Hematopoietic multipotent progenitor cell treated with erythropoietin and hydrocortisone succinate and interleukin-3 and kit ligand, for 6 days (in vitro differentiated cells): Measurements from ENCODE around the gene CCNJL.

ENCODE experiments used
- DNase-seq: peaks from one replicate; pipeline ENCODE4 v3.0.0-alpha.2; 2015

The CCNJL gene

DNA sequence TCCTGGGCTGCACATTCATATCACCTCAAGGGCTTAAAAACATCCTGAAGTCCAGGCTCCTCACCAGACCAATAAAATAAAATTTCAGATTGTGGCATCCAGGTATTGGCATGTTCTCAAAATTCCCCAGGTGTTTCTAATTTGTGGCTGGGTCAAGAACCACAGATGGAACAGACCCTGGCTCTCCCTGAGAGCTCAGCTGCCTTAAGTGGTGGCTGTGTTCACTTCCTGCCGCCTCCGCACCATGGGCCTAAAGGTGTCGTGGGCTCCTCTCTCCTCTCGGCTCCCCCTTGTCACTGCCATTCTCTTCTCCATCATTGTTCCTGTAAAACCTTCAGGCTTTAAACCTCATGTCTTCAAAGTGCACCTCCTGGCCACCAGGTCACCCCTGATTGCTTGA lies 17.8 kb upstream of the CCNJL start:
- no peak for DNase-seq

DNA sequence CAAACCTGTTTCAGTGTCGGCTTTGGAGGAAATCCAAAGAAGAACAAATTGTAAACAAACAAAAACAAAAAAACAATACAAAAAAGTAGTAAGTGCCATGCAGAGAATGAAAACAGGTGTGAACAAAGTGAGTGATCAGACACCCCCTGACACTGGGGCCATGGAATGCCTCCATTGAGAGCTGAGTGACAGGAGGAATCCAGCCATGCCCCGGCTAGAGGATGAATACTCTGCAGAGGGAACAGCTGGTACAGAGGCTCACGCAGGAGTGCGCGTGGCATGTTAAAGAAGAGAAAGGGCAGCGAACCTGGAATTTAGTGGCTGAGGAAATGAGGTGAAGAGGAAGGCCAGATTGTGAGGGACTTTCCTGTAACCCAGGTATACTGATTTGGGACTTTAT lies 15.5 kb upstream of the CCNJL start:
- no peak for DNase-seq

DNA sequence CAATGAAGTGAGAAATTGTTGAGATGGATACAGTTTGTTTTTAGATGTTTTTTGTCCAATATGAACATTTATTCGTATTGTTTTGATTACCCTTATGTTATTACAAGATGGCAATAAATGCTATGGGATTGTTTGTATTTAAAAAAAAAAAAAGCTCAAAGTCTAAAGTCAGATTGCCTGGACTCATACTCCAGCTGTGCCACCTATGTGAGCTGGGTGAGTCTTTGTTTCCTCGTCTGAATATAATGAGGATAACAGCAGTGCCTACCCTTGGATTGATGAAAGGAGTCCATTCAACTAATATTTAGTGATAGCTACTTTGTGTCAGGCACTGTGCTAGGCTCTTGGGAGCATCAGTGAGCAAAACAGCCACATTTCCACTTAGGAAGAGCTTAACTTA lies 14.6 kb upstream of the CCNJL start:
- no peak for DNase-seq

DNA sequence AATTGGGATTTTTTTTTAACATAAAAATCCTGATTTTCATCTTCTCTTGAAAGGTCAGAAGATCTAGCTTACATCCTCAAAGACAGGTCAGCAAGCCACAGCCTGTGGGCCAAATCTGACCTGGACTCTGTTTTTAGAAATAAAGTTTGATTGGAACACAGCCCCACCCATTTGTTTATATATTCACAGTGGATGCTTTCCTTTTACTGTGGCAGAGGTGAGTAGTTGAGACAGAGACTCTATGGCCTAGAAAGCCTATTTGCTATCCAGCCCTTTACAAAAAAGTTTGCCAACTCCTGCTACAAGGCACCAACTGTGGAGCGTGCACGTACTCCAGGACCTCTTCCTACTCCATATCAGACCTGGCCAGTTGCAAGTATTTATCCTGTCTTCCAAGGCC lies 13.4 kb upstream of the CCNJL start:
- no peak for DNase-seq

DNA sequence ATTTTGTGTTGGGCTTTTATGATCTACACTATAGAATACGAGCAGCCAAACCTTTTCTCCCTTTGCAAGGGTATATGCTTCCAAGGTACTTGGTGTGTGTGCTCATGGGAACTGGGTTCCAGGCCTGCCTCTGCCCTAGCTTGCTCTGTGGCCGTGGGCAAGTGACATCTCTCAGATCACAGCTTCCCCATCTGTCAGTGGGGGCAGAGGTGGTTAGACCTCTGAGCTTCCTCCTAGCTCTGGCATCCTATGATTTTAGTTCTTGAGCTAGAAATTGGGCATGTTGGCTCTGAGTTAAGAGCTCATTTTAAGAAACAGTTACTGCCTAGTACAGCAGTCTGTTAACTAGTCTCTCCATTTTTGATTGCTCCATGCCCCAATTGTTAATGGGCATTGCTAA lies 12.5 kb upstream of the CCNJL start:
- DNase-seq, result peak; percentile 17

DNA sequence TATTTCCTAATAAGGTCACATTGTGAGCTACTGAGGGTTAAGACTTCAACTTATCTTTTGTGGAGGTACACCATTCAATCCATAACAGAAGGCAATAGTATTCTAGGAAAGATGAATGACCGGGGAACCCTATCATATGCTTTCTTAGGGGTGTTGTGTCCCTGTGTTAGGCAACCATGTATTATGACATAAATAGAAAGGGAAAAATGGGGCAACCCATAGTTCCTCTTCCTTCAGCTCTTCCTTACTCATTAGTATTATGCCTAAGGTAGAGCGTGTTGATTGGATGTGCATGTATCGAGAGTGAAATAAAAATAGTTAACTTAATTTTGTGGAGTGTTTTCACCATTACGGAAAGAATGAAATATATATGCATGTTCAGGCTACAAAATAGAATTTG lies 6.0 kb upstream of the CCNJL start:
- no peak for DNase-seq

DNA sequence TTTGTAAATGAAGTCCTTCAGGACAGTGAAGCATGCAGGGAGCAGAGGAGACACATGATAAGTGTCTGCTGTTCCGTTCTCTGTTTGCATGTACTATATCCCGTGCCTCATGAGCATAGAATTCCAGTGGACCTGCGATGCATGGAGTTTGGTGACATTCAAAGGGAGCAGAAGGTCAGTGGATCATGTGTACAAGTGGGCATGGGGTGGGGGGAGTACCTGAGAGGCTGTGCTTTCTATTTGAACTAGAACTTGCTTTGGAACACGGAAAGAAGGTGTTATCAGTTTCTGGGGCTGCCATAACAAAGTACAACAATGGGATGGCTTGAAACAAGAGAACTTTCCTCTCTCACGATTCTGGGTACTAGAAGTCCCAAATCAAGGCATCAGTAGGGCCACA lies 5.1 kb upstream of the CCNJL start:
- no peak for DNase-seq

DNA sequence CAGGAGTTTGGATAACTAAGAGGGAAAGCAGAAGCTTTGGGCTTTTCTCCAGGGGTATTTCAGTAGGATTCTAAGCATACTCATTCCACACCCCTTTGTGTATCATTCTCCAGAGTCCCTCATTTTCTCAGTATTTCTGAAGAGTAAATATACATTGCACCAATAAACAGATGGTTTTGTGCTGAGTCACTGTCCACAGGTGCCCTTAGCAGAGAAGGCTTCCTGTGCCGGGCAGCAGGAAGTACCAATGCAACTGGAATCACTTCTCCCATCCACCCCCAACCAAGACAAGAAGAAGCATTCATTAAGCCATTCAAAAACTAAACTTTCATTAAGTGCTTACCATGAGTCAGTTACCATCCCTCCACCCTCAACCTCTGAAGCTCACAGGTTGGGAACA lies 3.6 kb upstream of the CCNJL start:
- DNase-seq, result no peak

DNA sequence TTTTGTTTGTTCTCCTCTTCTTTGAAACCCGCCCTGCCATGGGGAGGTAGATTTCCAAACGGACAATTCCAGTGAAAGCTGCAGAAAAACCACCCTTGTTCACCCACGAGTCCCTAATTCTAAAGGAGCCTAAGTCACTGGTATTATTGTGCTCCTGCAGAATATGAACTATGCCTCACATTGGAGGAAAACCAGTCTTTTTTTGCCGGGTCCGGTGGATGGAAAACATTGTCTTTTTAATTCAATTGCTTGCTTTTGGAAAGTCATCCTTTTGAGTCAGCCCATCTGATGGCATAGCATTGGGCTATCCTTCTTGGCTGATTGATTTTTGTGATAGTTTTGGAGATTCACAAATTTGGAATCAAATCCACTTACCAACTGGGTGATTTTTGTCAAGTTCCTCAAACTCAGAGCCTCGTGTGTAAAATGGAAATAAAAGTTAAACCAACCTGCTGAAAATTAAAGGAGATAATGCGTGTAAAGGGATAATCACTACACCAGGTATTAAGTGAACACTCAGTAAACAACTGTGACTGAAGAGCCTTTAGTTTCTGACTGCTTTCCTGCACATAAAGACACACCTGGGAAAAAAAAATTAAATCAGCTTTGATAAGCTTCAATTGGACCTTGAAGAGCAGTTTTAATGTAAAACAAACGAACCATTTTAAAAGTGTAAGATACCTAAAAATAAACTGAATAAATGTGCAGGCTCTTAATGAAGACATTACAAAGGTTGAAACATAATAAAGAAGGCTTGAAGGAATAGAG lies 780 bp upstream of the CCNJL start:
- DNase-seq, result no peak

DNA sequence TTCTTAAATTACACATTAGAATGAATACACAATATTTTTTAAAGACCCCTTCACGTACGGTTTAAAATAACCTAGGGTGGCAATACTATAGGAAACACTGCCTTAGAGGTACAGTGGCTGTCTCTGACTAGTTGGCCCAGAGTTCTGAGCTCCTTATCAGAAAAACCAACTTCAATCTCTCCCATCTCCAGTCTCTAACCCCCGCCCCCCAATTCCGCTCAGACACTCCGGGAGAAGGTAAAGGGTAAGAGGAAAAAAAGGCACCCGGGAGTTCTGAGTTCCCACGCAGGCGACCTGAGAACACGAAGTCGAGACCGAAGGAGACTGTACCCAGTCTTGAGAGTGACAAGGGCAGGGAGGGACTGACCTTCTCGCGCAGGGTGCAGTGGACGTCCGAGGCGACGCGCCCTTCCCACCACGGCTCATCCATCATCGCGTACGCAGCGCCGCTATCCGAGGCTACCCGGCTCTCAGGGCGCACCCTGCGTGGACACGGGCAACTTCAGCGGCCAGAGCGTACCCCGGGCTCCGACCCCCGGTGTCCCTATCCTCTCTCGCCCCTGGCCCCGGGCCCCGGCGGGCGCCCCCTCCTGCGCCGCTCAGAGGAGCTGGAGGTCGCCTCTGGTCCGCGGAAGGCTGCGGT lies 752 bp downstream of the CCNJL start:
- no peak for DNase-seq

DNA sequence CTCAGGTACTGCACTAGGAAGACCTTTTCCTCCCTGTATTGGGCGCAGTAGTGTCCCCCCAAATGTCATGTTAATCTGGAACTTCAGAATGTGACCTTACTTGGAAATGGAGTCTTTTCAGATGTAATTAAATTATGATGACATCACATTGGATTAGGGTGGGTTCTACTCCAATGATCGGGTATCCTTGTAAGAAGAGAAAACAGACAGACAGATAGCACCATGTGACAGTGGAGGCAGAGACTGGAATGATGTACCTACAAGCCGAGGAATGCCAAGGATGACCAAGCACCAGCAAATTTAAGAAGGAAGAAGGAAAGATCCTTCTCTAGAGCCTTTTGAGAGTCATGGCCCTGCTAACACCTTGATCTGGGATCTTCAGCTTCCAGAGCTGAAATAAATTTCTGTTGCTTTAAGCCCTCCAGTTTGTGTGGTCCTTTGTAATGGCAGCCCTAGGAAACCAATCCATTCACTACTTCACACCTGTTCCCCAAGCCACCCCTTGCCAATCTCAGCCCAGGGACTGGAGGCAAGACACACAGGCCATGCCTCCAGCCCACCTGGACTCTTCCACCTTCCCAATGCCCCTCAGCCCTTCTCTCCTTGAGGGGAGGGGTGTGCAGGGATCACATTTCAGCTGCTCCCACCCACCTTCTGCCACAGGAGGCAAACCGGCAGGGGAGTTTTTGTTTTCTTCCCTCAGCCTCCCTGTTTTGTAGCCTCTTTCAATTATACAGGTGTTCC lies 1.6 kb downstream of the CCNJL start:
- DNase-seq, result no peak

DNA sequence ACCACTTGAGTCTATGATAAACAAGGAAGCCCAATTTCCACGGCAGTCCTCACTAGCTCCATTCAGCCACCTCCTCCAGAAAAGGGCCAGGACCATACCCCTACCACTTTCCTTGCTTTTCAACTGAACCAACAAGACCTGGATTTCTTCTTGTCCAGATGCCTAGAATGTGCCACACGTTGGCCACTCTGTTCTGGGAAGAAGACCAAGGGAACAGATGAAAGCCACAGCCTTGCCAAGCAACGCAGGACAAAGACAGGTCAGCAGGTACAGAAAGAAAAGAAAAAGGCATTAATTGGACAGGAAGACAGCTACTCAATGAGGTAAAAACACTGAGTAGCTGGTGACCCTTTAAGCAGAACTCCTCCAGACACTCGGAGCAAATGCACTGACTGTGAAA lies 2.2 kb downstream of the CCNJL start:
- no peak for DNase-seq

DNA sequence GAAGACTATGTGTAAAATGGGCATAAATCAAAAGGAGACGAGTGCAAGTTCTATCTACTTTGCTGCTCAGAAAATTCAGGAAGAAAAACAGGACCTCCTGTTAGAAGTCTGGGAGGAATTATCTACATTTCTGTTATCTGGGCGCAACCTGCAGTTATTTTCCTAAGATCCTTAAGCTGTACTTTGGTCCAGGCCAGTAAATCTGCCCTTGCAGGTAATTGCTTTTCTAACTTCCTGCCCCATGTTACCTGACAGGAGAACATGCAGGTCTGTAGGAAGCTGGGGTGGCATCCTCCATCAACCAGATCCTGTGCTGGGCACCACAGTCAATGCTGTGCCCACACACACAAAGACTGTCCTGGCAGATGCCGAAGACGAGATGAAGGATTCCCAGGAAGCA lies 5.7 kb downstream of the CCNJL start:
- DNase-seq, result no peak

DNA sequence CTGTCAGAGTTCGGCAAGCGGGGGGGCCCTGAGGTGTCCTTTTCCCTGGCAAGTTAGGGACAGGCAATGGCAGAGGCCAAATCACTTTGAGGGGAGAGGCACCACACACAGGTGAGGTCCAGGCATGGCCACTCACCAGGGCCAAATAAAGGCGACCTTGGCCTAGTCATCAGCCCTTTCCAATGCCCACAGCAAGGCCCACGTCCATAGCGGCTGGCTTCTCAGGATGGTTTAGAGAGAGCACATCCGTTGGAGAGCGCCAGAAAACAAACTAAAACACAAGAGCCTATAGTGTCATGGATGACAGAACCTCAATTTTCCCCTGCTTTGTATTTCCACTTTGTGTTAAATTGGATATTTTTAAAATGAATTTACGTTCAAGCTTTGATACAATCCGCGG lies 7.0 kb downstream of the CCNJL start:
- DNase-seq, result no peak

DNA sequence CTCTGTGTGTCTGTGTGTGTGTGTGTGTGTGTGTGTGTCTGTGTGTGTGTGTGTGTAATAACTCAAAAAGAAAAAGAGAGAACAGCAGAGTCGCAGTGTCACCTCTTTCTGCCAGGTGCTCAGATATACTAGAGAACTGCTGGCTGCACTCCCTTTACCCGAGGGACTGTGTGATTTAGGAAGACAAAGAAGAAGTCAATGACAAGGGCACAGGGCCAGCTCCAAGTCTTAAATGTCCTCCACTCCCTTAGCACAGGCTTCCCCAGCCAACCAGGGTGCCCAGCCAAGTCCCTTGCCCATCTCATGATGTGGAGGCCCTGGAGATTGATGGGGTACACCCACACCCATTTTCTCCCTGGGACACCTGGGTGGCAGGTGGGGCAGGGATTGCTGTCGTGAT lies 8.7 kb downstream of the CCNJL start:
- DNase-seq, result no peak

DNA sequence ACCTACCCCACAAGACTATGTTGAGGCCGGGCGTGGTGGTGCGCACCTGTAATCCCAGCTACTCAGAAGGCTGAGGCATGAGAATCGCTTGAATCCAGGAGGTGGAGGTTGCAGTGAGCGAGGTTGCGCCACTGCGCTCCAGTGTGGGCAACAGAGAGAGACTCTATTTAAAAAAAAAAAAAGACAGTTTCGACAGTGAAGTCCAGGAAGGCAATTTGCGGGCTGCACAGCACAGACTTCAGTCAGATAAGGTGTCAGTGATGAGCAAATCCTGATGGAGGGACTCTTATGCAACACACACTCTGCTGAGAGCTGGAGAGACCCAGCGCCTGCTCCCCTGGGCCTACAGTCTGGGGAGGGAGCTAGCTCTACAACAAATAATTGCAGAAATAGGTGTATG lies 14.2 kb downstream of the CCNJL start:
- no peak for DNase-seq

DNA sequence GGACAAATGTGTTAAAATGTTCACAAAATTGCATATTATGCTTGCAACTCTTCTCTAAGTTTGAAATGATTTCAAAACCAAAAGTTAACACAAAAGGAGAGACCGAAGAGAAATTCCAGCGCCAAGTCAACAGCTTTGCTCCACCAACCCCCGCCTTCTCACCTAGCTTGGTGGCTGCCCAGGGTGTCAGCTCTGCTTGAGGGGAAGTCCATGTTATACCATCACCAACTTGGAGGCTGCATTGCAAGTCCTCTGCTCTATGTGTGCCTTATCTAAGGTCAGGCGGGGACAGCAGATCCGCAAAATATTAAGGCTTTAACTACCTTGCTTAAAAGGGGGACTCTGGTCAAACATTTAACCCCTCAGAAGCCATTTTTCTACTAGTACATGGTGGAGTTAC lies 14.6 kb downstream of the CCNJL start:
- DNase-seq, result no peak

DNA sequence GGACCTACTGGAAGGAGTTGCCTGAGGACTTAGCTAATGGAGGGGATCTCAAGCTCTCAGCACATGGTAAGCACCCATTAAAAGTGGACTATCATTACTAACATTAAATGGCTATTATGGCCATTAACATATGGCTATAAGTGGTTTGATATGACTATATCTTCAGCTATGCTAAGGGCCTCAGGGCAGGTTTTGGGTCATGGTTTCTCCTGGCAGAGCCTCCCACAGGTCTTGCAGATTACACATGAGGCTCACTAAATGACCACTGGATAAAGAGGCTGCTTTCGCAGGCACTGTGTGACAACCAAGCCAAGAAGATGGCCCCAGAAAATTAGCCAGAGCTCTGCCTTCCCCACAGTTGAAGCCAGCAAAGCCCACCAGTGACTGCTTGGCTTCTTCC lies 15.4 kb downstream of the CCNJL start:
- no peak for DNase-seq

DNA sequence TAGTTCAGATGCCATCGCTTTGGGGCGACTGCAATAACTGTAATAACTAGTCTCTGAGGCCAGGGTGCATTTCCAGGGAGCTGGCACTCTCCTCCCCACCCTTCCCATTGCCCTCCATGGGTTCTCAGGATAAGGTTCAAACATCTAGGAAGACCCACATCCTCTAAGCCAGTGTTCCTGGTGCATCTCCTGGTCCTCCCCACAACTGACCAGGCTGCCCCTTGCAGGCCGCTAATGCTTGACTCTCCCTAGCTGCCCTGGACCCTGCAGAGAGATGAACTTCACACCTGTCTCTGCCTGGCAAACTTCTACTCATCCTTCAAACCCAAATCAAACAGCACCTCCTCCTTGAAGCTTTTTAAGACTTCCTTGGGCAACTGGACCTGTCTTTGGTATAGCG lies 15.9 kb downstream of the CCNJL start:
- DNase-seq, result no peak

DNA sequence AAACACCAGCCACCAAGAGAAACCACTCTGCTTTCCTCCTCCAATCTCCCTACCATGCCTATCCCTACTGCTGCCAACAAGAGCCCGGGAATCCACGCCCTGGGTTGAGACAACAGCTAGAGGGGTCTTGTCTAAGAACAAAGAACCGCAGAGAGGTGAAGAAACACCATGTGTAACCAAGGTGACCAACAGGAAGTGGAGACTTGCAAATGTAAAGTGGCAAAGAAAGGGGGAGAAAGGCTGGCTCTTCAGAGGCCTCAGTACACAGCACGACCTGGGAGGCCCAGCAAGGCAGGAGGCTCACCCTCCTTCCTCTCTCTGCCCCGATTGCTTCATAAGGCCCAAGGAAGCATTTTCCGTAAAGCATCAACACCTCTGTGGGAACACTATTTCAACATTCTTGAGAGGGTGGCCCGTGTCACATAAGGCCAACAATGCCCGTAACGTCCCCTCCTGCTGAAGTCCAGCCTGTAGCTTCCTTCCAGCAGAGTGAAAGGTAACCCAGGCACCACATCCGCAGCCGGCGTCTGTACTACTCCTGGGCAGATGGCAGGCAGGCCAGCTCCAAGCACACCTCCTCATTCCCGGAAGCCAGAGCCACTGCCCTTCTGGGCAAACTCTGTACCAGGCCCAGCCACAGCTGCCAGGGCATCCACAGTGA lies 18.3 kb downstream of the CCNJL start:
- DNase-seq, result peak; percentile 24

DNA sequence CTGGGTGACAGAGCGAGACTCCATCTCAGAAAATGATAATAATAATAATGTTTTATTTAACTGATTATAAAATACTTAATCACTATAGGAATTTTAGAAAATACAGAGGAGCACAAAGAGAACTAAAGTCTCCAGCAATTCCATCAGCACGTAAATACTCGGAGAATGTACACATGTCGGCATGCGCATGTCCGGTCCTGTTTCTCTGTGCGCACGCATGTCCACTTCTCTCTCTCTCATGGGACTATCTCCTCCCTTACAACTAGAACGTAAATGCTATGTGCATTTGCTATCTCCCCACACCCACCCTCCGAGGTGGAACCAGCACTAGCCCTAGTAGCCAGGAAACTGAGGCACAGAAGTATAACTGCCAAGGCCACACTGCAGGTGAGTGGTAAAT lies 19.0 kb downstream of the CCNJL start:
- no peak for DNase-seq

DNA sequence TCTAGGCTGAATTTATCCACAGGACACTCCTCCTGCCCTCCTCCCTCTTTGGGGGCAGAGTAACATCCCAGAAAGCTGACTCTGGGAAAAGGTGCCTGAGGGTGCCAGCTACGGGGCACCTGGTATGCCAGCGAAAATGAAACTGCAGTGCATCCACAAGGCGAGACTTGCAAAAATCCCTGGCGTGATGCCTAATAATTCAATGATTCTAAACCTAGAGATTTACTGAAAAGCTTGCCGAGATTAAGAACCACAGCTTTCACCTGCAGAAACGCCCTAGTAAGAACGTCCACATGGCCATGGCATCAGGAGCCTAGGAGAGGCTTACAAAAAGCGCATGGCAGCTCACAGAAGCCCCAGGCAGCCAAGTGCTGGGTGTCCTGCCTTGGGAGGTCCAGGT lies 20.9 kb downstream of the CCNJL start:
- no peak for DNase-seq

DNA sequence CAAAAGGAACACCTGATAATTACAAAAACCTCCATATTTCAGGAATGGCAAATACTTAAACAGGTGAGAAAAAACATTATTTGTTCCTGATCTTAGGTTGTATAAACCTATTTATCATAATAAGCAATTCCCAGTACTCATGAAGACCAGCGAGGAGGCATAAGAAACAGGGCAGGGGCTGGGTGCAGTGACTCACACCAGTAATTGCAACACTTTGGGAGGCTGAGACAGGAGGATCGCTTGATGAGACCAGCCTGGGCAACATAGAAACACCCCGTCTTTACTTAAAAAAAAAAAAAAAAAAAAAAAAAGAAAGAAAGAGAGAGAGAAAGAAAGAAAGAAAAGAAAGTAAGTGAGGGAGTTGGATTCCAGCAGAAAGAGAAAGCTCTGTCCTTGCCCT lies 21.6 kb downstream of the CCNJL start:
- no peak for DNase-seq

DNA sequence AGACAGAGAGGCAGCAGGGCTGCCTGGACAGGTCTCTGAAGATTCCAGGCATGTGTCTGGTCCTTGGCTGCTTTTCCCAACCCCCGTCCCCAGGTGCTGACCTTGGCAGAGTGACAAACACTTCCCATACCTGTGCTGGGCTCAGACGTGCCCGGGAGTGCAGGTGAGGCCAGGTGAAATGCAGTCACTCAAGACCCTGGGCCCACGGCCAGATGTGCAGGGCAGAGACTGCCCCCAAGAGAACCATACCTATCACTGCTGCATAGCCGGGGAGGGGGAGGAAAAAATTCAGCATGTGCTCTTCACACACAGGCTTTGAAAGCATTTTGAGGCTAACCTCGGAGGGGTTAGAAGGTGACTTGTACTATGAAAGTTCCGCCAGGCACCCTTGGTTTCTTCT lies 22.6 kb downstream of the CCNJL start:
- DNase-seq, result no peak
